Central memory CD8-positive, alpha-beta T cell (primary cell): ENCODE data around the gene SNRNP27.
"Not testable (repeated sequence)": the region's sequence is repeated elsewhere in the genome, so short reads cannot be mapped to it uniquely, and the experiment has no call there.

Source experiments
- ATAC-seq: fragments of 150-1000 bp; cut with Tn5 transposase; replicated peaks from 2 replicates; pipeline ENCODE4 v1.10.0; 2022; ENCODE audit warnings: mild to moderate bottlenecking, moderate FRiP score, moderate number of reproducible peaks; ENCODE audit not compliant: poor library complexity, severe bottlenecking; ENCODE audit errors: extremely low read depth
- DNase-seq, 2 donors: peaks; one replicate each; pipeline ENCODE4 v3.0.0; 2021; ENCODE audit warnings: low spot score in 2 of 2
- H3K27ac Mint-ChIP-seq: one replicate; pipeline ENCODE4 v1.8.0; 2022; ENCODE audit warnings: low read depth, mild to moderate bottlenecking, moderate library complexity, mixed read lengths
- H3K27me3 Mint-ChIP-seq: one replicate; pipeline ENCODE4 v1.8.0; 2022; ENCODE audit warnings: mixed read lengths
- H3K36me3 Mint-ChIP-seq: one replicate; pipeline ENCODE4 v1.8.0; 2022; ENCODE audit warnings: mild to moderate bottlenecking, moderate library complexity, mixed read lengths; ENCODE audit not compliant: insufficient read depth
- H3K4me1 Mint-ChIP-seq: one replicate; pipeline ENCODE4 v1.8.0; 2022; ENCODE audit warnings: mixed read lengths
- H3K4me3 Mint-ChIP-seq: one replicate; pipeline ENCODE4 v1.8.0; 2022; ENCODE audit warnings: mild to moderate bottlenecking, moderate library complexity, mixed read lengths
- H3K9me3 Mint-ChIP-seq: one replicate; pipeline ENCODE4 v1.8.0; 2022; ENCODE audit warnings: mixed read lengths

Gene SNRNP27

GRCh38 chr2:69943843-69944525, 50.2 kb downstream of the SNRNP27 start:
- Mint-ChIP-seq H3K4me3 (no peak overlapping the region), H3K27ac (no peak overlapping the region), H3K4me1 (peaks cover 26% of the 10 kb centered on the region), H3K9me3 (no peaks in the 10 kb centered on the region), H3K36me3 (peaks cover 27% of the 10 kb centered on the region), H3K27me3 (no peaks in the 10 kb centered on the region)
- ATAC-seq (no peak), DNase-seq (no peak)

- no peaks in the 10 kb centered on the region for H3K9me3 Mint-ChIP-seq
- peaks cover 21% of the 10 kb centered on the region for H3K36me3 Mint-ChIP-seq
- H3K4me3 Mint-ChIP-seq: no peak overlapping the region
- DNase-seq: no peak
- H3K27ac Mint-ChIP-seq: no peak overlapping the region
- peaks cover 26% of the 10 kb centered on the region for H3K4me1 Mint-ChIP-seq
- ATAC-seq: no peak
- H3K27me3 Mint-ChIP-seq: no peaks in the 10 kb centered on the region
Measured at GRCh38 chr2:69944756-69945155, 51.0 kb downstream of the SNRNP27 start.

GRCh38 chr2:69945441-69945840, 51.7 kb downstream of the SNRNP27 start:
- Mint-ChIP-seq H3K27ac (peak overlapping the region; percentile 94), H3K36me3 (peaks cover 16% of the 10 kb centered on the region), H3K27me3 (no peaks in the 10 kb centered on the region), H3K4me3 (peak overlapping the region; percentile 32), H3K4me1 (peaks cover 26% of the 10 kb centered on the region), H3K9me3 (no peaks in the 10 kb centered on the region)
- DNase-seq: no peak
- no peak for ATAC-seq

- Mint-ChIP-seq H3K9me3 (no peaks in the 10 kb centered on the region), H3K4me3 (peak overlapping the region; percentile 51), H3K36me3 (peaks cover 14% of the 10 kb centered on the region), H3K4me1 (peaks cover 26% of the 10 kb centered on the region), H3K27ac (peak overlapping the region; percentile 94), H3K27me3 (no peaks in the 10 kb centered on the region)
- no peak for DNase-seq
- ATAC-seq: no peak
Measured at GRCh38 chr2:69945941-69946340, 52.2 kb downstream of the SNRNP27 start.

- ATAC-seq (peak; percentile 92), DNase-seq (peak in 1 of 2 donors; percentile 34)
- Mint-ChIP-seq H3K27me3 (no peaks in the 10 kb centered on the region), H3K4me3 (peak overlapping the region; percentile 51), H3K27ac (peak overlapping the region; percentile 94), H3K9me3 (no peaks in the 10 kb centered on the region), H3K4me1 (peaks cover 26% of the 10 kb centered on the region), H3K36me3 (peaks cover 10% of the 10 kb centered on the region)
Measured at GRCh38 chr2:69946351-69947324, 52.9 kb downstream of the SNRNP27 start.

- peak overlapping the region; percentile 94 for H3K27ac Mint-ChIP-seq
- no peaks in the 10 kb centered on the region for H3K9me3 Mint-ChIP-seq
- DNase-seq (no peak), ATAC-seq (no peak)
- H3K36me3 Mint-ChIP-seq: peaks cover 10% of the 10 kb centered on the region
- no peaks in the 10 kb centered on the region for H3K27me3 Mint-ChIP-seq
- peak overlapping the region; percentile 51 for H3K4me3 Mint-ChIP-seq
- peaks cover 26% of the 10 kb centered on the region for H3K4me1 Mint-ChIP-seq
Measured at GRCh38 chr2:69947325-69947931, 53.7 kb downstream of the SNRNP27 start.

- Mint-ChIP-seq H3K9me3 (no peaks in the 10 kb centered on the region), H3K27me3 (no peaks in the 10 kb centered on the region), H3K4me3 (no peak overlapping the region), H3K4me1 (peaks cover 26% of the 10 kb centered on the region), H3K27ac (peak overlapping the region; percentile 94), H3K36me3 (peaks cover 7% of the 10 kb centered on the region)
- DNase-seq (no peak), ATAC-seq (no peak)
Measured at GRCh38 chr2:69948032-69948962, 54.5 kb downstream of the SNRNP27 start.

GRCh38 chr2:69948963-69949645, 55.3 kb downstream of the SNRNP27 start:
- DNase-seq (no peak), ATAC-seq (no peak)
- Mint-ChIP-seq H3K4me3 (no peak overlapping the region), H3K4me1 (peaks cover 26% of the 10 kb centered on the region), H3K27me3 (no peaks in the 10 kb centered on the region), H3K9me3 (no peaks in the 10 kb centered on the region), H3K27ac (peak overlapping the region; percentile 84), H3K36me3 (peaks cover 6% of the 10 kb centered on the region)

GRCh38 chr2:69950241-69950640, 56.5 kb downstream of the SNRNP27 start:
- ATAC-seq (no peak), DNase-seq (no peak)
- no peaks in the 10 kb centered on the region for H3K9me3 Mint-ChIP-seq
- peaks cover 6% of the 10 kb centered on the region for H3K36me3 Mint-ChIP-seq
- H3K4me3 Mint-ChIP-seq: no peak overlapping the region
- H3K27ac Mint-ChIP-seq: no peak overlapping the region
- peaks cover 25% of the 10 kb centered on the region for H3K4me1 Mint-ChIP-seq
- no peaks in the 10 kb centered on the region for H3K27me3 Mint-ChIP-seq

- H3K4me3 Mint-ChIP-seq, ATAC-seq: not testable (repeated sequence)
Measured at GRCh38 chr2:69950671-69951070, 56.9 kb downstream of the SNRNP27 start.

GRCh38 chr2:69952336-69953115, 58.8 kb downstream of the SNRNP27 start:
- no peak overlapping the region for H3K4me3 Mint-ChIP-seq
- H3K4me1 Mint-ChIP-seq: peaks cover 2% of the 10 kb centered on the region
- H3K9me3 Mint-ChIP-seq: no peaks in the 10 kb centered on the region
- peak overlapping the region; percentile 13 for H3K27ac Mint-ChIP-seq
- peaks cover under 1% of the 10 kb centered on the region for H3K36me3 Mint-ChIP-seq
- DNase-seq (no peak), ATAC-seq (no peak)
- H3K27me3 Mint-ChIP-seq: peaks cover 8% of the 10 kb centered on the region

More at GRCh38 chr2:69950671-69951070, 56.9 kb downstream of the SNRNP27 start:
- not testable (repeated sequence) for H3K36me3 Mint-ChIP-seq, H3K9me3 Mint-ChIP-seq, H3K27me3 Mint-ChIP-seq, DNase-seq, H3K27ac Mint-ChIP-seq
- peaks cover 21% of the 10 kb centered on the region for H3K4me1 Mint-ChIP-seq
